ENCODE measurements around the gene SPTBN1.

SPTBN1 gene

DNA sequence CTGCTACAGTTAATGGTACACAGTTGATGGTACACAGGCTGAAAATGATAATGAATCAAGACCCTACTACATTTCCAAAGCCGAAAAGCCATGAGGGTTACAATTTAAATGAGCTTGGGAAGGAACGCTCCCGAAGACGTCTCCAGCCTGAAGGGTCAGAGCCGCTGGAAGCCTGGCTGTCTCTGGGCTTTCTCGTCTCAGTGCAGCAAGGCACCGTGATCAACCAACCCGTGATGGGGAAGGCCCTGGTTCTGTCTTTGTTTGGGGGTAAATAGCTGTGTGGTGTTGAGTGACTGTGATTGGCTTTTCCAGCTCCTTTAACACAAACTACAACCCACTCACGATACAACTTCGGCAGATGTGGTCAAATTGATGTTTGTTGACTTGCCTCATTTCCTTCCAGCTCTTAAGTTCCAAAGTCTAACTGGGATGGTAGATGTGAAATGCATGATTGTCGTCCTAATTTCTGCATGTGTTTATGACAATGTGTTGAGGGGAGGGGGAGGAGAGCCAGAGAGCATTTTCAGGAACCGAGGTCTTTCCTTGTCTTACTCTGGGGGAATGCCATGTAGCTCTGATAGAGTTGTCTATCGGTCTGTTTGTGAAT lies 207.4 kb downstream of the SPTBN1 start:
- no peak for DNase-seq

- DNase-seq: no peak
Observed at GRCh38 chr2:54664238-54664786, 208.2 kb downstream of the SPTBN1 start.

- DNase-seq: no peak
Observed at GRCh38 chr2:54665436-54665856, 209.3 kb downstream of the SPTBN1 start.

DNA sequence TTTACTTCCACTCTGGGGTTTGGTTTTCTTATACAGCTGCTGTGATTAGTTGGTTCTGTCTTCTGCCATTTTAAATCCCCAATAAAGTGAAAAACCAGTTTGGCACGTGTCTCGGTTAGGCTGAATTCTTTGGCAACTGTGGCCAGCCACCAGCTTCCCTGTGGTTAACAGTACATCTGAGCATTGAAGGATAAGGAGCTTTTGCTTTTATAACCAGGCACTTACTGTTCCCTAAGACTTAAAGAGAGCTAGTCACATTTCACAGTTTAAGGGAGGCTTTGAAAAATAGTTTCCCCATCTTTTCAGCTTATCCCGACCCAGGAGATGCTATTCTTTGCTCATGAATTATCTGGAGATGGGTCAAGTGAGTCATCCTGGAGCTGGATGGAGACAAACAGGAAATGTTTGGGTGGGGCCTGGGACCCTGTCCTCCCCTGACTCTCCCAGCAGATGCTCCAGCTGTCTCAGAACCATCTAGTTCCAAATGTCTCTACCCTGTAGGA lies 210.1 kb downstream of the SPTBN1 start:
- DNase-seq: no peak

DNA sequence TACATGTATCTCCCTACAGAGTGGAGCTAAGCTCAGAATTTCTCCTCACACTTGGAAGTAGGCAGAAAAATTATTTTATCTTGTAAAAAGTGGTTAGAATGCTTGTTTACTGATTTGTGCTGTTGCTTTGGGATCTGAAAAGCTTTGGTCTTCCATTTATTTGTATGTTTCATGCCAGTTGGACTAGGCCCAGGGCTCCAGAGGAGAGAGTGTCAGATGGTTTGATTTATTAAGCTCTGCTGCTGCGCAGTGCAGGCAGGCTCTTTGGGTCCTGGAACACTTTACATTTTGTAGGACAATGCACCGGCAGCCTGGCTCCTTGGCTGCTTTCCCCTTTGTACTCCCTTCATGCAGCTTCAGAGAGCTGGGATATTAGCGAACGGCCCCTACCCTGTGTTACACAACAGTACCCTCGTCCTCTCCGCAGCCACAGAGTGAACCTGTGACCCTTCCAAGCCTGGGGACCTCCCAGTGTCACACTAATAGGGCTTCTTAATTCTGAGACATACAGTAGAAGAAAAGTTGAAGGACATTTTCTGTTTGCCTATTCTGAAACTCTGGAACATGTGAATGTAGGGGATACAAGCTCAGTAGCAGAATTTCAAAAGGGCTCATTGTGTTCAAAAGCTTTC lies 210.6 kb downstream of the SPTBN1 start:
- no peak for DNase-seq

GRCh38 chr2:54667266-54667639 lies 211.1 kb downstream of the SPTBN1 start:
- DNase-seq: no peak

DNA sequence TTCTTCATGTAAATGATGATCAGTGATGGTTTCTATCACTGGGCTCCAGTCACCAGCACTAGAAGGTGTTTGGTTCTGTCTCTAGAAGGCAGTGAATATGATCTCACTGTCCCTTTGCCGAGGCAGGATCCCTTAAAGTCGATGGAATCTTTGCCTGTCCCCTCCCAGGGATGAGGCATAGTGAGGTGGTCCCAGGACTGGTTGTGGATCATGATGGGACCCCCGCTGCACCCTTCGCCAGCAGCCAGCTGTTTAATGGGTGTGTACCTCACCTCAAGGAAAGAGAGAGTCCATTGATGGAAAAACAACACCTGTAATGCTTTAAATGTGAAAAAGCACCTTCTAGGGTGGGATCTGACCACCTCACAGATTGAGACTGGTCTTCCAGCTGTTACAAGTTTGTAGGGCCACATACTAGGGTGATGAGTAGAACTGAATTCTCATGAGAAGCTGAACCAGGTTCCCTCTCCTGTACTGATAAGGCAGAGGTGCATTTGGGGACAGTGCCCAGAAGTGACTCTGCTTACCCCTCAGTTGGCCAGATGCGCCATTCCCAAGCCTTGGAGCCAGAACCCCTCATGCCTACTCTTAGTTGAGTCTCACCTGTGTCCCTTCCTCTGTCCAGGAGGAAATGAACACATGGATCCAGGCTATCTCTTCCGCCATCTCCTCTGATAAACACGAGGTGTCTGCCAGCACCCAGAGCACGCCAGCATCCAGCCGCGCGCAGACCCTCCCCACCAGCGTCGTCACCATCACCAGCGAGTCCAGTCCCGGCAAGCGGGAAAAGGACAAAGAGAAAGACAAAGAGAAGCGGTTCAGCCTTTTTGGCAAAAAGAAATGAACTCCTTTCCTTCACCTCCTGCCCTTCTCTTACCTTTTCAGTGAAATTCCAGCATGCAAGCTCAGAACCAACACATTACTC lies 211.9 kb downstream of the SPTBN1 start:
- no peak for DNase-seq

- DNase-seq: no peak
Observed at GRCh38 chr2:54668711-54669110, 212.6 kb downstream of the SPTBN1 start.

DNA sequence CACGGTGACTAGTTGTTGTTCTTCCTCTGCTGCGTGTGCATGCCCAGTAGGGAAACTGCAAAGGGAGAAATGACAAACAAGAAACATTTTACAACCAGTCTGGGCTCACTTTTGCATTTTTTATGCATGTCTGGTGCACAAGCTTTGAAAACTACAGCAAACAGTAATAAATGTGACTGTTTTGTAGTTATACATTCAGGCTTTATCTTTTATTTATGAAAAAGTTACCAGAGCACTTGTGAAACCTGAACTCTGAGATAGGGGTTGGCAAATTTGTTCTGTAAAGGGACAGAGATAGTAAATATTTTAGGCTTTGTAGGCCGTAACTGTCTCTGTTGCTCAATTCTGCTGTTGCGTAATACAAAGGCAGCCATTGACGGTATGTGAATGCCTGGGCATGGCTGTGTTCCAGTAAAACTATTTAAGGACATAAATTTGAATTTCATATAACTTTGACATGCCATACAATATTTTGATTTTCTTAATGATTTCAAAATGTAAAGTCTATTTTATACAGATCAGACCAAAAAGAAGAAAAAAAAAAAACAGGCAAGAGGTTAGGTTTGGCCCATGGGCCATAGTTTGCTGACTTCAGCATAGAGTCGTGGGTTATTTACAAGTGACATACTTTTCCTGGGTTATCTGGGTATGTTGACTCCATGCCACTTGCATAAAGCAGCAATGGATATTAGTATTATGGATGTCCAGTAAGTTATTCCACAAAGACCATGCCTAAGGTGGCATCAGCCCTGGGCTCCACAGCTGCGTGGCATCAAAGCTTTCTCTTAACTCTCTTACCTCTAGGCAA lies 213.8 kb downstream of the SPTBN1 start:
- no peak for DNase-seq

- DNase-seq: no peak
Observed at GRCh38 chr2:54670485-54671009, 214.4 kb downstream of the SPTBN1 start.

- no peak for DNase-seq
Observed at GRCh38 chr2:54671010-54671409, 214.9 kb downstream of the SPTBN1 start.

- DNase-seq: no peak
Observed at GRCh38 chr2:54671875-54672589, 215.9 kb downstream of the SPTBN1 start.

DNA sequence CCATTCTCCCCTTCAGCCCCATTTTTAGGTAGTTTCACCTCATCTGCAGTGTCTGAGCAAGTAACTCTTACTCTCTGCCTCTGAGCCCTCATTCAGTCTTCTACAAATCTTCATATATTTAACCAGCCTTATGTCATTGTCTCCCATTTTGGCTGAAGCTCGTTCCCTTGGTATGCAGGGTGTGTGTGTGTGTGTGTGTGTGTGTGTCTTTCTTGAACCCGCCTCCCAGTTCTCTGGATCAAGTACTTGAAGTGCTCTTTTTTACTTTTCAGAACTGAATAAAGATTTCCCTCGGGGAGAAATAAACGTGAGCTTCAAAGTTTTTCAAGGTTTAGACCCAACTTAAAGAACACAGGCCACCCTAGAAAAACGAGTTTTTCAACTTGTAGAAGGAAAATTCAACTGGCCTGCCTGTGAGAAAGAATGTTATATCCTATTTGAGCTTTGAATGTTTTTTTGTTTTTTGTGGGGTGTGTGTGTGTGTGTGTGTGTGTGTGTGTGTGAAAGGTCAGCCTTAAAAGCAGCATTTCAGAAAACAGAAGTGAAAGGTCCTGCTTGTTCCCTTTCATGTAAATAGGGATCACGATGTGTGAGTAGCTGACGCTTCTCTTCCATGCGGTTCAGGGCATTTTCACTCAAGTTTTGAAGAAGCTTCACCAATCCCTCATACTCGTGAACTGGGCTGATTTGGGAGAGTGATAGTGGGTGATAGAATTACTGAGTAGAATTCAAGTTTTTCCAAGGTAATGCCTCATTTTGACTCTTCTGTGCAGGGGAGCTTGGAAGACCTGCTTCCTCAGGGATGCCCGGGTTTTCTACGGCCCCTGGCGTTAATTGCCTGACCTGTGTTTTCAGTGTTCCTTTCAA lies 216.7 kb downstream of the SPTBN1 start:
- no peak for DNase-seq

DNA sequence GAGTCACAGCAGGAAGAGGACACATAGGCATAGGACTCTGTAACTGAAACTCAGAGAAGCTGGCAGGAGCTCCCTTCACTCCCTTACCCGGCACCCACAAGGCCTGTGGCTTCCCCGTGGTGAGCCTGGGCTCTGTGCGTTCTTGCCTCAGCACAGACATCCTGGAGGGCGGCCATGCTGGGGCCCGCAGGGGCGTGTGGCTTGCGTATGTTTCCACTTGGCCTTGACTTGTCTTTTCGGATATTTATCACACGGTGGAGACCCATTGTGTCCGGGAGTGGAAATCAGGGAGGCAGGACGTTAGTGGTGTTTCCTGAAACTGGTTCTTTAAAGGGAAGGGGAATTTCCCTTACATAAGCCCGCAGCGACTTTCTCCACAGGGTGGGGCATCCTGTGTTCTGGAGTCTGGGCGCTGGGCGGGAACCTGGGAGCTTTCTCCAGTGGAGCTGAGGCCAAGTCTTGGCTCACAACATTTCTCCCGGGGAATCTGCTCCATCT lies 217.4 kb downstream of the SPTBN1 start:
- DNase-seq: no peak

DNA sequence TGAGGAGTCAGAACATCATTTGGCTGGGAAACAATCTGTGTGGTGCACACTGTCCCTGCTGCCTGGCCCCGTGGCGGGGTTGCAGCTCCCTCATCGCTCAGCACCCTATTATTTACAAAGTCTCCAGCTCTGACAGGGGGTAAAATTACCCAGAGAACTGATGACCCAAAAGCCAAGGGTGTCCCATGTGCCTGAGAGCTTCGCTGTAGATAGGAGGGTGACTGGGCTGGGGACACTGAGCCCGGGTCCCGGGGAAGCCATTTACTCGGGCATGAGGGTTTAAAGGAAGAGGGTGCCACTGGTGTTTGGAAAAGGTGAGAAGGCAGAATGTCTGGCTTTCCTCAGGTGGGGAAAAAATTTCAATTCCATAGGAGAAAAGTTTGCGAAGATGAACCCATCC lies 219.2 kb downstream of the SPTBN1 start:
- DNase-seq: no peak

DNA sequence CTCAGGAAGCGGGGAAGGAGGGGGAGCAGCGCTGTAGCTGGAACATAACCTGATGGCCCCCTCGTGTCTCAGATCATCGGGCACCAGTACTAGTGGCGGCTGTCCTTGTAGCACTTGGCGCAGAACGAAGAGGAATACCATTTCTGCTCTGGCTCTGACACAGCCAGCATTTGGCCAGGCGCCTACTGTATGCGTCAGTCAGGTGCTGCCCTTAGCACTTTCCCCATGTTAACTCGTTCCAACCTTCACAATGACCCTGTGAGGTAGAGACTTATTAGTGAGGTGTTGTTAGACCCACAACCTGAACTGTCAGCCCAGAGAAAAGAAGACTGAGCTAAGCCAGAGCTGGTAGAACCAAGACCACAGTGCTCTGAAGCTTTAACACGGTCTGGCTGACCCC lies 219.6 kb downstream of the SPTBN1 start:
- no peak for DNase-seq

- no peak for DNase-seq
Observed at GRCh38 chr2:54676656-54677055, 220.5 kb downstream of the SPTBN1 start.

DNA sequence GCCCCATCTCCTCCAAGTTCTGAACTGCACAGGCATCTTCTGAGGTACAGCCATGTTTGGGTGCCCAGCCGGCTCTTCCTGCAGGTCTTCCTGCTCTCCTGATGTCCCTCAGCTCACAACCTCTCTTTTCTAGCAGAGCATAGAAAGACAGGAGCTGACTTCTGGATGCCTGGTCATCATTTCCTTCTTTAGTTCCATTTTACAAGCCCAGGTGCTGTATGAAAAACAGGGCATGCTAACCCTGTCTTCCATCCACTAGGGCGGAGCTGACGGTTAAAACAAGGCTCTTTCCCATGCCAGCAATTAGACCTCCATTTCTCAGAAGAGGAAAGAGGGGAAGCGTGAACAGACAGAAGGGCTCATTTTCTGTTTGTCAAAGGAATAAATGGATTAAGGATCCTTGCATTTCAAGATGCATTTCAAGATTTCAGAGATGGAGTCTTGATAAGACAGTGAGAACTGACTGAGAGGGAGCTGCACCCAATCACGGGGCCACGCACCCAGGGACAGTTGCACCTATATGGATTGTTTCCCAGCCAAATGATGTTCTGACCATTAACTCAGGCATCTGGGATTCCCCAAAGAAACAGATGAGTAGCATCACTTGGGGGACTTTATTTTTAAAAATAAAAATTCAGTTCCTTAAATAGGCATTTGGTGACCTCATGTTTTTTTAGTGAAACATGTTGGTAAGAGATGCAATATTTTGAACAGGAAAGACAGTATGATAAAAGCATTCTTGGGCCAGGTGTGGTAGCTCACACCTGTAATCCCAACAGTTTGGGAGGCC lies 221.5 kb downstream of the SPTBN1 start:
- DNase-seq: no peak

- DNase-seq: no peak
Observed at GRCh38 chr2:54678719-54679118, 222.6 kb downstream of the SPTBN1 start.

Measured in NCI-H510A (cell line).